DND-41 (cell line): ENCODE results near the gene SERHL2.

Experiments used
- CTCF ChIP-seq: IDR thresholded peaks from 2 replicates; pipeline ENCODE4 v1.5.1; 2012; ENCODE audit warnings: borderline replicate concordance, low read length, moderate library complexity, mild to moderate bottlenecking; ENCODE audit not compliant: poor library complexity, severe bottlenecking; ENCODE audit errors: extremely low read depth
- EZH2 ChIP-seq: IDR thresholded peaks from 3 replicates; pipeline ENCODE4 v1.6.1; 2012; ENCODE audit warnings: borderline replicate concordance, low read depth, mild to moderate bottlenecking, moderate library complexity, low read length, inconsistent platforms; ENCODE audit not compliant: severe bottlenecking

- TF ChIP-seq CTCF (peak; percentile 45), EZH2 (no peak)
Measured at GRCh38 chr22:42614312-42615091, 60.7 kb downstream of the SERHL2 start, which contains the start of gene POLDIP3.
